IPS-NIHi7 (cell line): Measurements from ENCODE around the gene VPS4A.

ENCODE experiments used
- DNase-seq: peaks from one replicate; pipeline ENCODE4 v3.0.0; 2012; ENCODE audit warnings: mixed read lengths; ENCODE audit errors: extremely low spot score

VPS4A gene

GRCh38 chr16:69365901-69366300, 54.8 kb downstream of the VPS4A start:
- no peak for DNase-seq

- no peak for DNase-seq
Measured at GRCh38 chr16:69366431-69366830, 55.3 kb downstream of the VPS4A start.

- DNase-seq: no peak
Measured at GRCh38 chr16:69367980-69368379, 56.8 kb downstream of the VPS4A start.

GRCh38 chr16:69368866-69369265, 57.7 kb downstream of the VPS4A start:
- DNase-seq: no peak

- no peak for DNase-seq
Measured at GRCh38 chr16:69371564-69371963, 60.4 kb downstream of the VPS4A start.

GRCh38 chr16:69373019-69373418, 61.9 kb downstream of the VPS4A start:
- DNase-seq: no peak
